Measurements from ENCODE around the gene BARD1. TPM values are rescaled to one million over a fixed set of nuclear protein-coding genes. Genes with fewer than 3 reads are reported as not detected.
A peak's percentile ranks its signal among the peaks of the same experiment; 100 is the strongest.

BARD1 gene
- total RNA-seq, 1 experiment from 2014 or later = 26.1 TPM

DNA sequence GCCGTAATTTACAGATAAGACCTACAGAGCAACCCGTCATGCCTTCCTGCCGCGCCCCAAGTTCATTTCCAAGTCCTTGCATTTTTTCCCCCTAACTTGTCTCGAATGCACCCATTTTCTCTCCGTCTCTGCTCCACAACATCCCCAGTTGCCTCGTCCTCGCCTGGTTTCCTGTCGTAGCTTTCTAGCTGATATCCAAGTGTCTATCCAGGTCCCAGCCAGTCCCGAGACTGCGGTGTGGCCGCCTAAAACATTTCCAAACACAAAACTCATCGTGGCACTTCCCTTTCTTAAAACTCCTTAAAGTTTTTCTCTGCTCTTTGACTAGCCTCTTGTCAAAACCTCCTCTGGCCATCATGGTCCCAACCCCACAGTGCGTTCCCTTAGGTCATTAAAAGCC, 1.2 kb upstream of the BARD1 start:
- ChIA-PET POLR2A (interaction anchor here (0.6 kb wide), 1 partner anchor 28 kb away, joined by 3 read pairs; no protein-coding TSS in a partner anchor), CTCF (no interaction called here)
- peaks cover 12% of the 10 kb centered on the region; the same call in 1 of the 2 replicates for H3K4me1 ChIP-seq
- peak in 1 of 2 experiments; percentile 8 for DNase-seq
- H3K9me3 Mint-ChIP-seq (ENCODE audit: unreplicated experiment) = no peaks in the 10 kb centered on the region
- H3K9me3 ChIP-seq = no peaks in the 10 kb centered on the region
- BruUV-seq (replicated peaks) = TSS peak; percentile 74
- no peaks in the 10 kb centered on the region for H3K36me3 ChIP-seq (ENCODE audit: control insufficient read depth, insufficient read depth, low read length)
- peaks cover 7% of the 10 kb centered on the region for H3K36me3 Mint-ChIP-seq (ENCODE audit: insufficient read depth, unreplicated experiment)
- no peak for TF ChIP-seq CTCF (IDR thresholded peaks at IDR 0.05; ENCODE audit: insufficient read depth in 1 of 2, low read depth in 1 of 2, low read length in 1 of 2, severe bottlenecking in 1 of 2, unreplicated experiment in 1 of 2)
- peaks cover 10% of the 10 kb centered on the region for H3K4me1 Mint-ChIP-seq (ENCODE audit: low read depth, unreplicated experiment)
- H3K4me3 ChIP-seq (ENCODE audit: low read depth, low read length) = peak overlapping the region; percentile 68
- peak overlapping the region; percentile 45 for H3K27ac Mint-ChIP-seq (ENCODE audit: unreplicated experiment)
- peak overlapping the region; percentile 77 for H3K4me3 Mint-ChIP-seq (ENCODE audit: unreplicated experiment)
- intact Hi-C loops (cut with micrococcal nuclease; ENCODE audit: unreplicated experiment) = no loop called here
- H3K27me3 ChIP-seq (replicated peaks; ENCODE audit: control insufficient read depth, insufficient read depth, low read length) = no peaks in the 10 kb centered on the region
- no peaks in the 10 kb centered on the region for H3K27me3 Mint-ChIP-seq (ENCODE audit: insufficient read depth, unreplicated experiment)

DNA sequence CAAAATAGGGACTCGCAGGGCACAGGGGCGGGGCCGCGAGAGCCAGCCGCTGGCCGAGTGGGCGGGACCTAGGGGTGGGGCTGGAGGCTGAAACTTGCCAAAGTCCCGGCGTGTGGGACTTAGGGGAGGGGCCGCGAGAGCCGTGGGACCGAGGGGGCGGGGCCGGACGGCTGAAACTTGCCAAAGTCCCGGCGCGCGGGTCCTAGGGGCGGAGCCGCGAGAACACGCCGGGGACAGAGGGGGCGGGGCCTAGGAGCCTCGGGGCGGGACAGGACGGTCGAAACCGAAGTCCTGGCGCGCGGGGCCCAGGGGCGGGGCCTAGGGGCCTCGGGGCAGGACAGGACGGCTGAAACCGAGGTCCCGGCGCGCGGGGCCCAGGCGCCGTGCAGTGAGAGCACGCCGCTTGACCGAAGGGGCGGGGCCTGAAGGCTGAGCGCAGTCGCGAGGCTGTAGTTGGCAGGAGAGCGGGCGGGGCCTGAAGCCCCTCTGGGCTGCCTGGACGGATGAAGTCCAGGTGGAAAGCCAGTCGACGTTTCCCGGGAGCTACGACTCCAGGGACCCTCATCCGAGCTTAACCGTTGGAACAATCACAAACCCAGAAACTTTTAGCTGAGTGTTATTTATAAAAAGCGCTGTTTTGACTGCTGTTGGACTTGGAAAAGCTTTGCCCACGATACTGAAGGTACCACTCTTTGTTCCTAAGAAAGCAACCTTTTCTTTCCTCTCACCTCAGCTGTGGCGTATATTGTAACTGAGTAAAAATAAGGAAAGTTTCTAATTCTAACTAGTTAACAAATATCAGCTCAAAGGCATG, 475 bp upstream of the BARD1 start:
- H3K9me3 ChIP-seq = no peaks in the 10 kb centered on the region
- Mint-ChIP-seq H3K27me3 (ENCODE audit: insufficient read depth, unreplicated experiment) (no peaks in the 10 kb centered on the region), H3K36me3 (ENCODE audit: insufficient read depth, unreplicated experiment) (peaks cover 12% of the 10 kb centered on the region), H3K4me3 (ENCODE audit: unreplicated experiment) (peak overlapping the region; percentile 77), H3K27ac (ENCODE audit: unreplicated experiment) (peak overlapping the region; percentile 45), H3K9me3 (ENCODE audit: unreplicated experiment) (no peaks in the 10 kb centered on the region), H3K4me1 (ENCODE audit: low read depth, unreplicated experiment) (peaks cover 10% of the 10 kb centered on the region)
- intact Hi-C loops (cut with micrococcal nuclease; ENCODE audit: unreplicated experiment) = loop anchor here (2.0 to 10.0 kb wide), 4 partner anchors 138 to 1575 kb away; no protein-coding TSS in a partner anchor
- H3K4me3 ChIP-seq (ENCODE audit: low read depth, low read length) = peak overlapping the region; percentile 68
- no TSS peak for BruUV-seq (replicated peaks)
- no peaks in the 10 kb centered on the region for H3K27me3 ChIP-seq (replicated peaks; ENCODE audit: control insufficient read depth, insufficient read depth, low read length)
- H3K36me3 ChIP-seq (ENCODE audit: control insufficient read depth, insufficient read depth, low read length) = no peaks in the 10 kb centered on the region
- CTCF ChIA-PET = interaction anchor here (0.6 to 1.0 kb wide), 4 partner anchors 105 to 482 kb away, joined by 4 to 8 read pairs (median 5); no protein-coding TSS in a partner anchor
- peak; percentile 99 to 100 for DNase-seq
- POLR2A ChIA-PET = interaction anchor here (0.6 to 0.7 kb wide), 7 partner anchors 8 to 1047 kb away, joined by 3 to 15 read pairs (median 3); partner anchors contain the start of gene ATIC
- no peak for TF ChIP-seq CTCF (IDR thresholded peaks at IDR 0.05; ENCODE audit: insufficient read depth in 1 of 2, low read depth in 1 of 2, low read length in 1 of 2, severe bottlenecking in 1 of 2, unreplicated experiment in 1 of 2)
- peaks cover 12% of the 10 kb centered on the region; the same call in 1 of the 2 replicates for H3K4me1 ChIP-seq

DNA sequence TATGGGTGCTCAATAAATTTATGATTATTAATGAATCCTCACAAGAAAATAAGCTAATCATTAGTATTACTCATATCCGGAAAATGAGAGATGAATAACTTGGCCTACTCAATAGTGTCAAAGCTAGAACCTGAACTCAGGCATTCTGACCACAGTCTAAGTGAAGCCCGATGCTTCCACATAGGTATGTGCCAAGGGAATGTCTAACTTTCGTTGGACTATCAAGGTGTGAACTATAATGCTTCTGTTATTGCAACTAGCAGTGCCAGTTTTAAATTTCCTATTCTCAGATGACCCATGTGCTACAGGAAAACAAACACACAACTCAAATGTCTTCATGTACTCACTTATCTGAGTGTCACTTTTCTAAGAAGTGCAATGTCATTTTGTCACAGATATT, 1.8 kb downstream of the BARD1 start:
- peaks cover 17% of the 10 kb centered on the region for H3K36me3 Mint-ChIP-seq (ENCODE audit: insufficient read depth, unreplicated experiment)
- POLR2A ChIA-PET = no interaction called here
- H3K4me3 Mint-ChIP-seq (ENCODE audit: unreplicated experiment) = peak overlapping the region; percentile 77
- BruUV-seq (replicated peaks) = no TSS peak
- intact Hi-C loops (cut with micrococcal nuclease; ENCODE audit: unreplicated experiment) = loop anchor here (2.0 to 10.0 kb wide), 4 partner anchors 135 to 1573 kb away; no protein-coding TSS in a partner anchor
- Histone ChIP-seq H3K4me3 (ENCODE audit: low read depth, low read length) (peak overlapping the region; percentile 68), H3K4me1 (peaks cover 12% of the 10 kb centered on the region; the same call in 1 of the 2 replicates), H3K36me3 (ENCODE audit: control insufficient read depth, insufficient read depth, low read length) (no peaks in the 10 kb centered on the region), H3K9me3 (no peaks in the 10 kb centered on the region), H3K27me3 (replicated peaks; ENCODE audit: control insufficient read depth, insufficient read depth, low read length) (no peaks in the 10 kb centered on the region)
- no peaks in the 10 kb centered on the region for H3K27me3 Mint-ChIP-seq (ENCODE audit: insufficient read depth, unreplicated experiment)
- H3K4me1 Mint-ChIP-seq (ENCODE audit: low read depth, unreplicated experiment) = peaks cover 5% of the 10 kb centered on the region
- H3K27ac Mint-ChIP-seq (ENCODE audit: unreplicated experiment) = peak overlapping the region; percentile 95
- no peaks in the 10 kb centered on the region for H3K9me3 Mint-ChIP-seq (ENCODE audit: unreplicated experiment)
- CTCF ChIA-PET = no interaction called here
- no peak for TF ChIP-seq CTCF (IDR thresholded peaks at IDR 0.05; ENCODE audit: insufficient read depth in 1 of 2, low read depth in 1 of 2, low read length in 1 of 2, severe bottlenecking in 1 of 2, unreplicated experiment in 1 of 2)
- DNase-seq = no peak
